SU-DHL-6 (cell line): ENCODE results near the gene PITX3.

ENCODE experiments used
- H2AFZ ChIP-seq: fragments of 200-600 bp; sonication (generic); 2 replicates; pipeline ENCODE4 v1.6.1; 2014; ENCODE audit warnings: low read depth, mild to moderate bottlenecking, moderate library complexity, mixed read lengths, antibody characterized with exemption, low read length; ENCODE audit not compliant: severe bottlenecking
- H3F3A ChIP-seq: fragments of 200-600 bp; shearing (Covaris generic); 2 replicates; pipeline ENCODE4 v1.6.0; 2016; ENCODE audit warnings: antibody characterized with exemption, mild to moderate bottlenecking; ENCODE audit not compliant: insufficient read depth
- H3K27ac ChIP-seq: fragments of 200-600 bp; sonication (generic); 2 replicates; pipeline ENCODE4 v1.5.1; 2016; ENCODE audit warnings: low read depth, mild to moderate bottlenecking, low read length, moderate library complexity, mixed read lengths
- H3K27me3 ChIP-seq: fragments of 200-600 bp; sonication (generic), shearing (Covaris generic); 2 replicates; pipeline ENCODE4 v1.6.0; 2014; ENCODE audit warnings: mild to moderate bottlenecking, low read length
- H3K36me3 ChIP-seq: fragments of 200-600 bp; sonication (generic); 2 replicates; pipeline ENCODE4 v1.6.1; 2014; ENCODE audit warnings: mild to moderate bottlenecking, low read length, mixed read lengths
- H3K4me2 ChIP-seq: fragments of 300-600, 200-600 bp; shearing (Covaris generic), sonication (generic); 2 replicates; pipeline ENCODE4 v1.6.0; 2014; ENCODE audit warnings: low read length, low read depth, mild to moderate bottlenecking; ENCODE audit not compliant: poor library complexity, severe bottlenecking
- H3K4me3 ChIP-seq: fragments of 200-600 bp; sonication (generic); 2 replicates; pipeline ENCODE4 v1.5.1; 2014; ENCODE audit warnings: antibody characterized with exemption, low read length, mild to moderate bottlenecking, mixed read lengths; ENCODE audit not compliant: insufficient read depth, poor library complexity, severe bottlenecking
- H3K79me2 ChIP-seq: fragments of 200-600 bp; sonication (generic); 2 replicates; pipeline ENCODE4 v1.6.1; 2014; ENCODE audit warnings: mild to moderate bottlenecking, low read length, moderate library complexity; ENCODE audit not compliant: insufficient read depth
- H3K9ac ChIP-seq: fragments of 200-600 bp; sonication (generic); 2 replicates; pipeline ENCODE4 v1.7.0; 2014; ENCODE audit warnings: mild to moderate bottlenecking, low read length
- H3K9me2 ChIP-seq: fragments of 200-600 bp; sonication (generic); replicated peaks from 2 replicates; pipeline ENCODE4 v1.6.1; 2014; ENCODE audit warnings: low read length; ENCODE audit not compliant: insufficient read depth
- H3K9me3 ChIP-seq: fragments of 200-600 bp; sonication (generic); 2 replicates; pipeline ENCODE4 v1.6.1; 2014; ENCODE audit warnings: low read length, mixed read lengths; ENCODE audit not compliant: insufficient read depth
- H4K20me1 ChIP-seq: fragments of 200-600 bp; sonication (generic); 2 replicates; pipeline ENCODE4 v1.6.1; 2014; ENCODE audit warnings: low read depth, mild to moderate bottlenecking, antibody characterized with exemption, low read length, moderate library complexity, mixed read lengths
- CTCF ChIP-seq: fragments of 200-600 bp; sonication (generic); IDR thresholded peaks from one replicate; pipeline ENCODE4 v1.5.1; 2017; ENCODE audit warnings: antibody characterized with exemption, mild to moderate bottlenecking, low read length, moderate library complexity; ENCODE audit not compliant: insufficient read depth, poor library complexity, severe bottlenecking
- EZH2phosphoT487 ChIP-seq: fragments of 200-600 bp; sonication (generic), shearing (Covaris generic); conservative IDR thresholded peaks from 2 replicates; pipeline ENCODE4 v1.6.1; 2018; ENCODE audit warnings: mild to moderate bottlenecking, antibody characterized with exemption, low read length, moderate library complexity, mixed read lengths

Gene PITX3

GRCh38 chr10:102225646-102226541 lies 15.4 kb downstream of the PITX3 start, which contains the start of gene ELOVL3:
Gene ELOVL3, plus strand, starts transcription at chr10:102226299. Its CDS starts 250 bp downstream, at chr10:102226549.
- H3K27me3 ChIP-seq: no peaks in the 10 kb centered on the region

GRCh38 chr10:102222797-102223196 lies 18.5 kb downstream of the PITX3 start:
- TF ChIP-seq EZH2phosphoT487: no peak
- TF ChIP-seq CTCF: no peak
- Histone ChIP-seq H4K20me1 (no peaks in the 10 kb centered on the region), H3K4me3 (no peak overlapping the region), H3K36me3 (no peaks in the 10 kb centered on the region), H3K4me2 (no peak overlapping the region), H3K9ac (no peak overlapping the region), H3K27me3 (no peaks in the 10 kb centered on the region), H3K27ac (no peak overlapping the region), H3K9me3 (no peaks in the 10 kb centered on the region), H3F3A (no peaks in the 10 kb centered on the region), H2AFZ (no peak overlapping the region), H3K79me2 (no peaks in the 10 kb centered on the region), H3K9me2 (no peaks in the 10 kb centered on the region)

More at GRCh38 chr10:102225646-102226541, 15.4 kb downstream of the PITX3 start, which contains the start of gene ELOVL3:
- Histone ChIP-seq H2AFZ (peak within 1 kb of the TSS; percentile 94), H3K36me3 (no peaks in the 10 kb centered on the region), H3K4me3 (peak within 1 kb of the TSS; percentile 36), H4K20me1 (no peaks in the 10 kb centered on the region), H3F3A (no peaks in the 10 kb centered on the region), H3K9ac (peak within 1 kb of the TSS; percentile 26; the same call in 1 of the 2 replicates), H3K27ac (no peak within 1 kb of the TSS), H3K4me2 (peak within 1 kb of the TSS; percentile 58), H3K79me2 (no peaks in the 10 kb centered on the region), H3K9me3 (no peaks in the 10 kb centered on the region), H3K9me2 (no peaks in the 10 kb centered on the region)
- TF ChIP-seq CTCF (no peak), EZH2phosphoT487 (no peak)

- Histone ChIP-seq H3K9ac (no peak overlapping the region), H3K4me3 (no peak overlapping the region), H3K9me2 (no peaks in the 10 kb centered on the region), H3K27me3 (no peaks in the 10 kb centered on the region), H3K79me2 (no peaks in the 10 kb centered on the region), H4K20me1 (no peaks in the 10 kb centered on the region), H2AFZ (no peak overlapping the region), H3K4me2 (no peak overlapping the region), H3F3A (no peaks in the 10 kb centered on the region), H3K27ac (no peak overlapping the region), H3K9me3 (no peaks in the 10 kb centered on the region), H3K36me3 (no peaks in the 10 kb centered on the region)
- TF ChIP-seq CTCF (no peak), EZH2phosphoT487 (no peak)
These were observed 20.7 kb downstream of the PITX3 start for GRCh38 chr10:102220612-102221011.
